Ramos (cell line): ENCODE measurements around the gene BRIP1.
"Not testable (repeated sequence)": the region's sequence is repeated elsewhere in the genome, so short reads cannot be mapped to it uniquely, and the experiment has no call there.

Experiments
- in situ Hi-C: fragments of 300-500 bp; cut with MboI; formaldehyde crosslinking; loops from one replicate; pipeline ENCODE4 v1.14.3; 2022; ENCODE audit warnings: low sequenced_read_pairs; ENCODE audit not compliant: unreplicated experiment

BRIP1 gene

GRCh38 chr17:61862975-61863800 is at the start of gene BRIP1:
BRIP1 (minus strand) TSS chr17:61863528; CDS start chr17:61861539, 1,989 bp downstream.
- in situ Hi-C loops, result no loop called here

GRCh38 chr17:61908292-61909037 is 45.1 kb upstream of the BRIP1 start:
- in situ Hi-C loops, result no loop called here

- in situ Hi-C loops, result no loop called here
These were observed 44.0 kb upstream of the BRIP1 start for GRCh38 chr17:61907361-61907760.

- in situ Hi-C loops, result no loop called here
These were observed 40.9 kb upstream of the BRIP1 start for GRCh38 chr17:61904094-61904710.

GRCh38 chr17:61903251-61903650 is 39.9 kb upstream of the BRIP1 start:
- in situ Hi-C loops, result no loop called here

GRCh38 chr17:61897548-61898180 is 34.3 kb upstream of the BRIP1 start:
- in situ Hi-C loops, result no loop called here

- in situ Hi-C loops, result no loop called here
These were observed 32.1 kb upstream of the BRIP1 start for GRCh38 chr17:61895391-61895790.

GRCh38 chr17:61894310-61894709 is 31.0 kb upstream of the BRIP1 start:
- in situ Hi-C loops, result not testable (repeated sequence)

- in situ Hi-C loops, result not testable (repeated sequence)
These were observed 24.4 kb upstream of the BRIP1 start for GRCh38 chr17:61887733-61888132.

- in situ Hi-C loops, result not testable (repeated sequence)
These were observed 22.5 kb upstream of the BRIP1 start for GRCh38 chr17:61885865-61886264.

GRCh38 chr17:61884864-61885263 is 21.5 kb upstream of the BRIP1 start:
- in situ Hi-C loops, result no loop called here

- in situ Hi-C loops, result no loop called here
These were observed 17.3 kb upstream of the BRIP1 start for GRCh38 chr17:61880589-61881102.

- in situ Hi-C loops, result no loop called here
These were observed 15.8 kb upstream of the BRIP1 start for GRCh38 chr17:61878984-61879612.

- in situ Hi-C loops, result no loop called here
These were observed 15.2 kb upstream of the BRIP1 start for GRCh38 chr17:61878520-61878919.

- in situ Hi-C loops, result no loop called here
These were observed 14.5 kb upstream of the BRIP1 start for GRCh38 chr17:61877837-61878236.

GRCh38 chr17:61875804-61876203 is 12.5 kb upstream of the BRIP1 start:
- in situ Hi-C loops, result no loop called here

GRCh38 chr17:61875285-61875684 is 12.0 kb upstream of the BRIP1 start:
- in situ Hi-C loops, result no loop called here

GRCh38 chr17:61874075-61874474 is 10.7 kb upstream of the BRIP1 start:
- in situ Hi-C loops, result no loop called here

GRCh38 chr17:61872099-61872498 is 8.8 kb upstream of the BRIP1 start:
- in situ Hi-C loops, result no loop called here

GRCh38 chr17:61869138-61869537 is 5.8 kb upstream of the BRIP1 start:
- in situ Hi-C loops, result no loop called here
